ENCODE data around the gene CNGA4. TPM values are rescaled to one million over a fixed set of nuclear protein-coding genes. Genes with fewer than 3 reads are reported as not detected.

Gene CNGA4
- total RNA-seq, 2 experiments from 2014 or later, result 0.16 TPM; not detected in 1

DNA sequence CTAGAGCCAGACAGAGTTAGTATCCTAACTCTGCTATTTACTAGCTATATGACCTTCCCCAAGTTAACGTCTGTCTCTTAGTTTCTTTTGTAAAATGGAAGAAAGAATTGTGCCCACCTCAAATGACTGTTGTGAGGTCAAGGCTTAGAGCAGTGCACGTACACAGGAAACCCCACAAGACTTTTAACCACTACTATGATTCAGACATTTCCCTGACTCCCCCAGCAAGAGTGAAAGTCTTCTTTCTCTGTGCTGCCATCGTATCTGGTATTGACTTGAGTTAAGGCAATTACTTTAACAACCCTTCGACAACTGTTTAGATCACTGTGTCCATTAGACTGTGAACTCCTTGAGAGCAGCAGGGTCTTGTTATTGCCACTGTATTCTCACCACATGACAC, 42.5 kb upstream of the CNGA4 start:
- no peaks in the 10 kb centered on the region for H3K9me3 ChIP-seq (ENCODE audit: control insufficient read depth in 1 of 2, insufficient read depth in 1 of 2, low read length in 2 of 2)
- POLR2A ChIA-PET, result no interaction called here
- no peaks in the 10 kb centered on the region for H3K36me3 ChIP-seq (ENCODE audit: insufficient read depth, low read length)
- Mint-ChIP-seq H3K9me3 (no peaks in the 10 kb centered on the region), H3K4me3 (no peak overlapping the region), H3K36me3 (ENCODE audit: low read depth) (no peaks in the 10 kb centered on the region), H3K27ac (no peak overlapping the region), H3K4me1 (ENCODE audit: low read depth) (no peaks in the 10 kb centered on the region), H3K27me3 (no peaks in the 10 kb centered on the region)
- no peak overlapping the region for H3K4me3 ChIP-seq (ENCODE audit: low read length)
- ATAC-seq (ENCODE audit: poor library complexity) (no peak), DNase-seq (peak in 1 of 14 experiments; percentile 35)
- no peak overlapping the region for H3K27ac ChIP-seq (ENCODE audit: low read depth in 1 of 2, low read length in 2 of 2)
- peaks cover 2% of the 10 kb centered on the region for H3K4me1 ChIP-seq (ENCODE audit: insufficient read depth, low read length)
- intact Hi-C loops (cut with DNase I, micrococcal nuclease), result no loop called here
- no peaks in the 10 kb centered on the region for H3K27me3 ChIP-seq (ENCODE audit: control insufficient read depth in 1 of 2, insufficient read depth in 2 of 2, low read length in 2 of 2)
- CTCF ChIA-PET, result no interaction called here
- TF ChIP-seq, protein P1, sequence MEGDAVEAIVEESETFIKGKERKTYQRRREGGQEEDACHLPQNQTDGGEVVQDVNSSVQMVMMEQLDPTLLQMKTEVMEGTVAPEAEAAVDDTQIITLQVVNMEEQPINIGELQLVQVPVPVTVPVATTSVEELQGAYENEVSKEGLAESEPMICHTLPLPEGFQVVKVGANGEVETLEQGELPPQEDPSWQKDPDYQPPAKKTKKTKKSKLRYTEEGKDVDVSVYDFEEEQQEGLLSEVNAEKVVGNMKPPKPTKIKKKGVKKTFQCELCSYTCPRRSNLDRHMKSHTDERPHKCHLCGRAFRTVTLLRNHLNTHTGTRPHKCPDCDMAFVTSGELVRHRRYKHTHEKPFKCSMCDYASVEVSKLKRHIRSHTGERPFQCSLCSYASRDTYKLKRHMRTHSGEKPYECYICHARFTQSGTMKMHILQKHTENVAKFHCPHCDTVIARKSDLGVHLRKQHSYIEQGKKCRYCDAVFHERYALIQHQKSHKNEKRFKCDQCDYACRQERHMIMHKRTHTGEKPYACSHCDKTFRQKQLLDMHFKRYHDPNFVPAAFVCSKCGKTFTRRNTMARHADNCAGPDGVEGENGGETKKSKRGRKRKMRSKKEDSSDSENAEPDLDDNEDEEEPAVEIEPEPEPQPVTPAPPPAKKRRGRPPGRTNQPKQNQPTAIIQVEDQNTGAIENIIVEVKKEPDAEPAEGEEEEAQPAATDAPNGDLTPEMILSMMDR (IDR thresholded peaks at IDR 0.05), result no peak

DNA sequence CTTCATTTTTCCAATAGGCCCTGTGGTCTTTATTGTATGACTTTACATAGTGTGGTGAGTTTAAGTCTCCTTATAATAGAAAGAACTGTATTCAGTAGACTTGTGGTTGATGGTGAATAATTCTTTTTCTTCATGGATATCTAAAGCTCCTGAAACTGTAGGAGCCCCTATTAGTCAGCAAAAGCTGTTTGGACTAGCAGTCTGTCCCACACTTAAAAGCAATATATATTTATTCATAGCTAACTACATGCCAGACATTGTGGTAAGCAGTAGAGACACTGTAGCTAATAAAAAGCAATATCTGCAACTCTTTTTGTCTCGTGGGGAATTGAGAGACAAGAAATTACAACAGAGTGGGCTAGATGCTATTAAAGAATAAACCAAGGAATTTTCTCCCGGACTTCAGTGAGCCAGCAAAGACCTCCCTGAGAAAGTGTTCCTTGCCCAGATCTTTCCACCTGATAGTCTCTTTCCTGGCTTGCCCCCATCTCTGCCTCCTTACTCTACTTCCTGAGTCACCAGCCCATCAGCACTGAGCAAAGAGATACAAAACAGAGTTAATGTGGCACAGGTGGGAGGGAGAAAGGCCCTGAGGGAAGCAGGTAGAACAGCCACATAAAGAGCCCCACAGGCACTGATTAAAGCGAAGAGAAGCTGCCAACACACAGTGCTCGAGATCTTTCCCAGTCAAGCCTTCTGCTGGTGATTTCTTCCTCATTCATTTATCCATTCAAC, 41.3 kb upstream of the CNGA4 start:
- Mint-ChIP-seq H3K4me1 (ENCODE audit: low read depth) (no peaks in the 10 kb centered on the region), H3K9me3 (no peaks in the 10 kb centered on the region), H3K4me3 (no peak overlapping the region), H3K27me3 (no peaks in the 10 kb centered on the region), H3K36me3 (ENCODE audit: low read depth) (no peaks in the 10 kb centered on the region), H3K27ac (no peak overlapping the region)
- intact Hi-C loops (cut with DNase I, micrococcal nuclease), result no loop called here
- Histone ChIP-seq H3K27me3 (ENCODE audit: control insufficient read depth in 1 of 2, insufficient read depth in 2 of 2, low read length in 2 of 2) (no peaks in the 10 kb centered on the region), H3K4me3 (ENCODE audit: low read length) (no peak overlapping the region), H3K9me3 (ENCODE audit: control insufficient read depth in 1 of 2, insufficient read depth in 1 of 2, low read length in 2 of 2) (no peaks in the 10 kb centered on the region), H3K36me3 (ENCODE audit: insufficient read depth, low read length) (no peaks in the 10 kb centered on the region), H3K4me1 (ENCODE audit: insufficient read depth, low read length) (peaks cover 2% of the 10 kb centered on the region), H3K27ac (ENCODE audit: low read depth in 1 of 2, low read length in 2 of 2) (no peak overlapping the region)
- ATAC-seq (ENCODE audit: poor library complexity) (no peak), DNase-seq (no peak)
- ChIA-PET POLR2A (interaction anchor here (0.7 kb wide), 1 partner anchor 570 kb away, joined by 3 read pairs; no protein-coding TSS in a partner anchor), CTCF (no interaction called here)
- TF ChIP-seq, protein P1 (IDR thresholded peaks at IDR 0.05), result no peak

DNA sequence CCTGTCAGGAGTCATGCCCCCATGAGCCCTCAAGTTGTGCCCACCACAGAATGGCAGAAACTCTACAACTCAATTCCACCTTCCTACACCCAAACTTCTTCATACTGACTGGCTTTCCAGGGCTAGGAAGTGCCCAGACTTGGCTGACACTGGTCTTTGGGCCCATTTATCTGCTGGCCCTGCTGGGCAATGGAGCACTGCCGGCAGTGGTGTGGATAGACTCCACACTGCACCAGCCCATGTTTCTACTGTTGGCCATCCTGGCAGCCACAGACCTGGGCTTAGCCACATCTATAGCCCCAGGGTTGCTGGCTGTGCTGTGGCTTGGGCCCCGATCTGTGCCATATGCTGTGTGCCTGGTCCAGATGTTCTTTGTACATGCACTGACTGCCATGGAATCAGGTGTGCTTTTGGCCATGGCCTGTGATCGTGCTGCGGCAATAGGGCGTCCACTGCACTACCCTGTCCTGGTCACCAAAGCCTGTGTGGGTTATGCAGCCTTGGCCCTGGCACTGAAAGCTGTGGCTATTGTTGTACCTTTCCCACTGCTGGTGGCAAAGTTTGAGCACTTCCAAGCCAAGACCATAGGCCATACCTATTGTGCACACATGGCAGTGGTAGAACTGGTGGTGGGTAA, 39.6 kb upstream of the CNGA4 start, which contains the start of gene OR52W1:
Gene OR52W1, plus strand, starts transcription at position 51 of the 637 bp plus-strand sequence. Its CDS starts 0 bp downstream, at position 51.
- Histone ChIP-seq H3K27ac (ENCODE audit: low read depth in 1 of 2, low read length in 2 of 2) (no peak within 1 kb of the TSS), H3K36me3 (ENCODE audit: insufficient read depth, low read length) (no peaks in the 10 kb centered on the region), H3K9me3 (ENCODE audit: control insufficient read depth in 1 of 2, insufficient read depth in 1 of 2, low read length in 2 of 2) (no peaks in the 10 kb centered on the region), H3K4me3 (ENCODE audit: low read length) (no peak within 1 kb of the TSS), H3K4me1 (ENCODE audit: insufficient read depth, low read length) (peaks cover 14% of the 10 kb centered on the region), H3K27me3 (ENCODE audit: control insufficient read depth in 1 of 2, insufficient read depth in 2 of 2, low read length in 2 of 2) (no peaks in the 10 kb centered on the region)
- no peak within 1 kb of the TSS for H3K27ac Mint-ChIP-seq
- no peak within 1 kb of the TSS for H3K4me3 Mint-ChIP-seq
- TF ChIP-seq, protein P1 (IDR thresholded peaks at IDR 0.05), result no peak
- intact Hi-C loops (cut with DNase I, micrococcal nuclease), result no loop called here
- no peaks in the 10 kb centered on the region for H3K9me3 Mint-ChIP-seq
- ChIA-PET CTCF (no interaction called here), POLR2A (no interaction called here)
- peaks cover 13% of the 10 kb centered on the region for H3K4me1 Mint-ChIP-seq (ENCODE audit: low read depth)
- ATAC-seq (ENCODE audit: poor library complexity), result no peak
- no peaks in the 10 kb centered on the region for H3K27me3 Mint-ChIP-seq
- no peak for DNase-seq
- no peaks in the 10 kb centered on the region for H3K36me3 Mint-ChIP-seq (ENCODE audit: low read depth)
